Neural cell (in vitro differentiated cells): ENCODE results near the gene MRPS6. TPM values are rescaled to one million over a fixed set of nuclear protein-coding genes. Genes with fewer than 3 reads are reported as not detected.

Experiments
- H2AFZ ChIP-seq: fragments of 200-600, 300-800 bp; sonication (generic), shearing (Covaris generic); 2 replicates; pipeline ENCODE4 v1.6.0; 2014; ENCODE audit warnings: low read depth, mild to moderate bottlenecking, antibody characterized with exemption, low read length, moderate library complexity
- H3F3A ChIP-seq: fragments of 200-600 bp; shearing (Covaris generic); 2 replicates; pipeline ENCODE4 v1.6.1; 2016; ENCODE audit warnings: mild to moderate bottlenecking, moderate library complexity, mixed read lengths, antibody characterized with exemption, low read length; ENCODE audit not compliant: insufficient read depth, poor library complexity, severe bottlenecking
- H3K27ac ChIP-seq: fragments of 200-600, 300-800 bp; sonication (generic), shearing (Covaris generic); 2 replicates; pipeline ENCODE4 v1.5.1; 2014; ENCODE audit warnings: mild to moderate bottlenecking, low read length, moderate library complexity
- H3K27me3 ChIP-seq: fragments of 300-800, 200-600 bp; sonication (generic), shearing (Covaris generic); 2 replicates; pipeline ENCODE4 v1.6.0; 2014; ENCODE audit warnings: mild to moderate bottlenecking, low read depth, low read length, moderate library complexity; ENCODE audit not compliant: insufficient read depth
- H3K36me3 ChIP-seq: fragments of 300-800, 200-600 bp; sonication (generic), shearing (Covaris generic); 2 replicates; pipeline ENCODE4 v1.5.1; 2014; ENCODE audit warnings: mild to moderate bottlenecking, antibody characterized with exemption, low read length, moderate library complexity; ENCODE audit not compliant: insufficient read depth
- H3K4me2 ChIP-seq: fragments of 300-800, 200-600 bp; sonication (generic), shearing (Covaris generic); 2 replicates; pipeline ENCODE4 v1.6.0; 2014; ENCODE audit warnings: mild to moderate bottlenecking, low read length
- H3K4me3 ChIP-seq: fragments of 300-800, 200-600 bp; sonication (generic), shearing (Covaris generic); 2 replicates; pipeline ENCODE4 v1.5.1; 2014; ENCODE audit warnings: mild to moderate bottlenecking, low read length, moderate library complexity
- H3K79me2 ChIP-seq: fragments of 200-600 bp; shearing (Covaris generic); replicated peaks from 2 replicates; pipeline ENCODE4 v1.6.0; 2014; ENCODE audit warnings: mild to moderate bottlenecking, low read length, moderate library complexity; ENCODE audit not compliant: insufficient read depth
- H3K9ac ChIP-seq: fragments of 300-800, 200-600 bp; sonication (generic), shearing (Covaris generic); 2 replicates; pipeline ENCODE4 v1.6.1; 2016; ENCODE audit warnings: mild to moderate bottlenecking, low read length, mixed read lengths
- H3K9me2 ChIP-seq: fragments of 200-600 bp; shearing (Covaris generic); 2 replicates; pipeline ENCODE4 v1.6.1; 2016; ENCODE audit warnings: mild to moderate bottlenecking, low read length, mixed read lengths; ENCODE audit not compliant: insufficient read depth
- H3K9me3 ChIP-seq: fragments of 200-600, 300-800 bp; sonication (generic), shearing (Covaris generic); 2 replicates; pipeline ENCODE4 v1.6.1; 2016; ENCODE audit warnings: mild to moderate bottlenecking, mixed run types, low read length, moderate library complexity, mixed read lengths
- H4K20me1 ChIP-seq: fragments of 200-600 bp; shearing (Covaris generic); 2 replicates; pipeline ENCODE4 v1.6.1; 2016; ENCODE audit warnings: mild to moderate bottlenecking, mixed run types; ENCODE audit not compliant: insufficient read depth
- EP300 ChIP-seq: fragments of 450-650 bp; conservative IDR thresholded peaks from 2 replicates; pipeline ENCODE4 v1.6.1; 2014; ENCODE audit warnings: antibody characterized with exemption, mild to moderate bottlenecking, moderate library complexity; ENCODE audit not compliant: poor library complexity, severe bottlenecking
- EZH2 ChIP-seq: fragments of 200-600, 300-800 bp; shearing (Covaris generic), sonication (generic); IDR thresholded peaks from 2 replicates; pipeline ENCODE4 v1.6.1; 2014; ENCODE audit warnings: antibody characterized with exemption, low read length, borderline replicate concordance, mild to moderate bottlenecking; ENCODE audit not compliant: insufficient read depth, poor library complexity, severe bottlenecking
- MXI1 ChIP-seq: fragments of 450-650 bp; conservative IDR thresholded peaks from 2 replicates; pipeline ENCODE4 v1.6.1; 2014; ENCODE audit warnings: antibody characterized with exemption, mild to moderate bottlenecking; ENCODE audit not compliant: poor library complexity, severe bottlenecking
- POLR2AphosphoS5 ChIP-seq: IDR thresholded peaks from 2 replicates; pipeline ENCODE4 v1.6.1; 2012
- RAD21 ChIP-seq: fragments of 450-650 bp; conservative IDR thresholded peaks from 2 replicates; pipeline ENCODE4 v1.6.1; 2014; ENCODE audit warnings: antibody characterized with exemption, mild to moderate bottlenecking, moderate library complexity
- SMC3 ChIP-seq: fragments of 450-650 bp; conservative IDR thresholded peaks from 2 replicates; pipeline ENCODE4 v1.6.1; 2014; ENCODE audit warnings: antibody characterized with exemption, mild to moderate bottlenecking, moderate library complexity; ENCODE audit not compliant: poor library complexity
- TAF1 ChIP-seq: IDR thresholded peaks from 2 replicates; pipeline ENCODE4 v1.6.1; 2012; ENCODE audit warnings: low read depth
- polyA plus RNA-seq: library from polyadenylated mRNA; depleted of rRNA; stranded (reverse); fragments of >200 nt; gene quantifications from 2 replicates; pipeline ENCODE4 v1.2.3, GENCODE V29; 2014
- TF ChIP-seq, protein P1 (sequence below): IDR thresholded peaks from 2 replicates; pipeline ENCODE4 v1.6.1; 2012; ENCODE audit warnings: borderline replicate concordance
- TF ChIP-seq, protein P2 (sequence below): fragments of 450-650 bp; IDR thresholded peaks from 2 replicates; pipeline ENCODE4 v1.5.1; 2014; ENCODE audit warnings: antibody characterized with exemption, mild to moderate bottlenecking, moderate library complexity; ENCODE audit not compliant: poor library complexity, severe bottlenecking

The MRPS6 gene
- polyA plus RNA-seq, 1 donor from 2014 or later: 70.1 TPM

DNA sequence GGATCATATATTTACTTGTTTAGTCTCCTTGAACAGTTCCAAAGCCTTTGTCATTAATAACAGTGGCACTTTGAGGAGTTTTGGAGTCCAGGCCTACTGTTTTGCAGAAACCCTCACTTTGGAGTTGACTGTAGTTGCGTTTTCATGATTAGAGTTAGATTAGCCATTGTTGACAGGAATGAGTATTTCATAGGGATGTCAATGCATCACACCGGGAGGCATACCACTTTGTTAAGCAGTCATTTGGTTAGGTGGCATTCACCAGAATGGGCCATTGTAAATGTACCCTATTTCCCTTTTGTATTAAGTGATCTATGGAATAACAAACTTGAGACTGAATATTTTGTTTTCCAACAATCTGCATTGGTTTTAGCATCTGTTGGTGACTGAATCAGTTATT lies 11.8 kb downstream of the MRPS6 start:
- no peaks in the 10 kb centered on the region for H3K27me3 ChIP-seq
- no peak overlapping the region for H3K4me2 ChIP-seq
- no peak overlapping the region for H3K4me3 ChIP-seq
- H4K20me1 ChIP-seq: no peaks in the 10 kb centered on the region
- H3K36me3 ChIP-seq: no peaks in the 10 kb centered on the region
- H3F3A ChIP-seq: no peaks in the 10 kb centered on the region
- H3K27ac ChIP-seq: no peak overlapping the region
- TF ChIP-seq POLR2AphosphoS5 (no peak), TAF1 (no peak), EP300 (no peak), MXI1 (no peak), SMC3 (no peak), EZH2 (no peak), RAD21 (no peak)
- TF ChIP-seq, protein P1, sequence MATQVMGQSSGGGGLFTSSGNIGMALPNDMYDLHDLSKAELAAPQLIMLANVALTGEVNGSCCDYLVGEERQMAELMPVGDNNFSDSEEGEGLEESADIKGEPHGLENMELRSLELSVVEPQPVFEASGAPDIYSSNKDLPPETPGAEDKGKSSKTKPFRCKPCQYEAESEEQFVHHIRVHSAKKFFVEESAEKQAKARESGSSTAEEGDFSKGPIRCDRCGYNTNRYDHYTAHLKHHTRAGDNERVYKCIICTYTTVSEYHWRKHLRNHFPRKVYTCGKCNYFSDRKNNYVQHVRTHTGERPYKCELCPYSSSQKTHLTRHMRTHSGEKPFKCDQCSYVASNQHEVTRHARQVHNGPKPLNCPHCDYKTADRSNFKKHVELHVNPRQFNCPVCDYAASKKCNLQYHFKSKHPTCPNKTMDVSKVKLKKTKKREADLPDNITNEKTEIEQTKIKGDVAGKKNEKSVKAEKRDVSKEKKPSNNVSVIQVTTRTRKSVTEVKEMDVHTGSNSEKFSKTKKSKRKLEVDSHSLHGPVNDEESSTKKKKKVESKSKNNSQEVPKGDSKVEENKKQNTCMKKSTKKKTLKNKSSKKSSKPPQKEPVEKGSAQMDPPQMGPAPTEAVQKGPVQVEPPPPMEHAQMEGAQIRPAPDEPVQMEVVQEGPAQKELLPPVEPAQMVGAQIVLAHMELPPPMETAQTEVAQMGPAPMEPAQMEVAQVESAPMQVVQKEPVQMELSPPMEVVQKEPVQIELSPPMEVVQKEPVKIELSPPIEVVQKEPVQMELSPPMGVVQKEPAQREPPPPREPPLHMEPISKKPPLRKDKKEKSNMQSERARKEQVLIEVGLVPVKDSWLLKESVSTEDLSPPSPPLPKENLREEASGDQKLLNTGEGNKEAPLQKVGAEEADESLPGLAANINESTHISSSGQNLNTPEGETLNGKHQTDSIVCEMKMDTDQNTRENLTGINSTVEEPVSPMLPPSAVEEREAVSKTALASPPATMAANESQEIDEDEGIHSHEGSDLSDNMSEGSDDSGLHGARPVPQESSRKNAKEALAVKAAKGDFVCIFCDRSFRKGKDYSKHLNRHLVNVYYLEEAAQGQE: no peak
- TF ChIP-seq, protein P2, sequence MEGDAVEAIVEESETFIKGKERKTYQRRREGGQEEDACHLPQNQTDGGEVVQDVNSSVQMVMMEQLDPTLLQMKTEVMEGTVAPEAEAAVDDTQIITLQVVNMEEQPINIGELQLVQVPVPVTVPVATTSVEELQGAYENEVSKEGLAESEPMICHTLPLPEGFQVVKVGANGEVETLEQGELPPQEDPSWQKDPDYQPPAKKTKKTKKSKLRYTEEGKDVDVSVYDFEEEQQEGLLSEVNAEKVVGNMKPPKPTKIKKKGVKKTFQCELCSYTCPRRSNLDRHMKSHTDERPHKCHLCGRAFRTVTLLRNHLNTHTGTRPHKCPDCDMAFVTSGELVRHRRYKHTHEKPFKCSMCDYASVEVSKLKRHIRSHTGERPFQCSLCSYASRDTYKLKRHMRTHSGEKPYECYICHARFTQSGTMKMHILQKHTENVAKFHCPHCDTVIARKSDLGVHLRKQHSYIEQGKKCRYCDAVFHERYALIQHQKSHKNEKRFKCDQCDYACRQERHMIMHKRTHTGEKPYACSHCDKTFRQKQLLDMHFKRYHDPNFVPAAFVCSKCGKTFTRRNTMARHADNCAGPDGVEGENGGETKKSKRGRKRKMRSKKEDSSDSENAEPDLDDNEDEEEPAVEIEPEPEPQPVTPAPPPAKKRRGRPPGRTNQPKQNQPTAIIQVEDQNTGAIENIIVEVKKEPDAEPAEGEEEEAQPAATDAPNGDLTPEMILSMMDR: no peak
- H3K9ac ChIP-seq: no peak overlapping the region
- H3K79me2 ChIP-seq: peaks cover 62% of the 10 kb centered on the region
- H3K9me2 ChIP-seq: no peaks in the 10 kb centered on the region
- no peak overlapping the region for H2AFZ ChIP-seq
- H3K9me3 ChIP-seq: no peaks in the 10 kb centered on the region

DNA sequence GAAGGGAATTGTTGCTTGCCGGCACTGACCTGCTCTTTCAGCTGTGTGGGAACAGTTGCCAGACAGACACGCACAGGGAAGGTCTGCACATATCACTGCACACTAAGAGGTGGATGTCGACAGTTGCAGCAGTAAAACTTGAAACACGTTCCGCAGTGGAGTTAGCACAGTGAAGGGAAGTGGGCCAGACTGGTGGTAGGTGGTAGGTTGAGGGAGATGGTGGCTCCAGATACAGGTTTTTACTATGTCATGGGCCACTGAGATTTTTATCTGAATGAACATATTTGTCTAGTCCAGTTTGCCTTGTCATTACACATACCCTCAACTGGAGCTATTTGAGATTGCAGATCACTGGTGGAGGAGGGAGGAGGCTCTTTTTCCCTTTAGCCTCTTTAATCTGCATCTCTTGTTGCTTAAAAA lies 13.5 kb downstream of the MRPS6 start:
- Histone ChIP-seq H3K27ac (no peak overlapping the region), H3K79me2 (peaks cover 60% of the 10 kb centered on the region), H3K27me3 (no peaks in the 10 kb centered on the region), H3K9ac (no peak overlapping the region), H3K9me3 (no peaks in the 10 kb centered on the region), H2AFZ (no peak overlapping the region), H3K9me2 (no peaks in the 10 kb centered on the region), H3K36me3 (no peaks in the 10 kb centered on the region), H3F3A (no peaks in the 10 kb centered on the region), H4K20me1 (no peaks in the 10 kb centered on the region), H3K4me3 (no peak overlapping the region), H3K4me2 (no peak overlapping the region)
- TF ChIP-seq RAD21 (no peak), EP300 (no peak), SMC3 (no peak), POLR2AphosphoS5 (no peak), EZH2 (no peak), TAF1 (no peak), MXI1 (no peak)
- TF ChIP-seq, protein P2: no peak
- TF ChIP-seq, protein P1: no peak
